Caco-2 (cell line): ENCODE results near the gene INPP4A. TPM values are rescaled to one million over a fixed set of nuclear protein-coding genes. Genes with fewer than 3 reads are reported as not detected.

Experiments used
- BruUV-seq: library from RNA; stranded (reverse); fragments of 400-500 nt; replicated peaks from 2 replicates; lab custom pipeline; 2021; lab: Mats Ljungman, UMichigan
- CTCF ChIA-PET: fragments of 300-600 bp; sonication (Branson Sonifier 250); formaldehyde crosslinking; loops from one replicate; lab custom pipeline; 2022; ENCODE audit warnings: antibody characterized with exemption; lab: Charles Lee
- POLR2A ChIA-PET: fragments of 300-600 bp; sonication (Branson Sonifier 250); formaldehyde crosslinking; loops from one replicate; lab custom pipeline; 2022; ENCODE audit warnings: antibody characterized with exemption; lab: Charles Lee
- DNase-seq, 2 experiments: peaks; one replicate each; pipeline versions ENCODE4 v3.0.0 to v3.0.0-alpha.2; 2020 to 2022
- H3K27me3 ChIP-seq: replicated peaks from 2 replicates; pipeline ENCODE4 v1.6.0; 2011; ENCODE audit warnings: low read length; ENCODE audit not compliant: control insufficient read depth, insufficient read depth
- H3K36me3 ChIP-seq: 2 replicates; pipeline ENCODE4 v1.5.1; 2011; ENCODE audit warnings: low read length; ENCODE audit not compliant: control insufficient read depth, insufficient read depth
- H3K4me1 ChIP-seq: fragments of 250-450 bp; sonication (Bioruptor Pico); 2 replicates; pipeline ENCODE4 v1.5.1; 2020; ENCODE audit warnings: mild to moderate bottlenecking
- H3K4me3 ChIP-seq: 2 replicates; pipeline ENCODE4 v1.5.1; 2011; ENCODE audit warnings: low read depth, mild to moderate bottlenecking, control low read depth, low read length
- H3K9me3 ChIP-seq: fragments of 250-450 bp; sonication (Bioruptor Pico); 2 replicates; pipeline ENCODE4 v1.5.1; 2020; ENCODE audit warnings: mild to moderate bottlenecking, moderate library complexity
- H3K27ac Mint-ChIP-seq: one replicate; pipeline ENCODE4 v1.8.0; 2022; ENCODE audit warnings: mixed read lengths; ENCODE audit not compliant: unreplicated experiment
- H3K27me3 Mint-ChIP-seq: one replicate; pipeline ENCODE4 v1.8.0; 2022; ENCODE audit warnings: mixed read lengths; ENCODE audit not compliant: insufficient read depth, unreplicated experiment
- H3K36me3 Mint-ChIP-seq: one replicate; pipeline ENCODE4 v1.8.0; 2022; ENCODE audit warnings: mild to moderate bottlenecking, mixed read lengths; ENCODE audit not compliant: insufficient read depth, unreplicated experiment
- H3K4me1 Mint-ChIP-seq: one replicate; pipeline ENCODE4 v1.8.0; 2022; ENCODE audit warnings: low read depth, mixed read lengths; ENCODE audit not compliant: unreplicated experiment
- H3K4me3 Mint-ChIP-seq: one replicate; pipeline ENCODE4 v1.8.0; 2022; ENCODE audit warnings: mild to moderate bottlenecking, moderate library complexity, mixed read lengths; ENCODE audit not compliant: unreplicated experiment
- H3K9me3 Mint-ChIP-seq: one replicate; pipeline ENCODE4 v1.8.0; 2022; ENCODE audit warnings: mixed read lengths; ENCODE audit not compliant: unreplicated experiment
- CTCF ChIP-seq, 2 experiments: fragments of 200-600 bp in 1 of 2; IDR thresholded peaks; 1 replicate in 1 of 2; 2 replicates in 1 of 2; pipeline versions ENCODE4 v1.5.1 to v1.8.0; 2011 to 2022; ENCODE audit warnings: antibody characterized with exemption in 1 of 2, control low read depth in 1 of 2, inconsistent platforms in 1 of 2, low read depth in 1 of 2, low read length in 1 of 2, mild to moderate bottlenecking in 1 of 2, moderate library complexity in 1 of 2; ENCODE audit not compliant: insufficient read depth in 1 of 2, severe bottlenecking in 1 of 2, unreplicated experiment in 1 of 2
- intact Hi-C: fragments of 100-400 bp; cut with micrococcal nuclease; formaldehyde crosslinking; loops from one replicate; pipeline ENCODE4 v1.10.0; 2022; ENCODE audit not compliant: unreplicated experiment
- total RNA-seq: library from RNA; stranded (reverse); gene quantifications from 2 replicates; pipeline ENCODE4 v1.2.3, GENCODE V29; 2022

The INPP4A gene
- total RNA-seq, 1 experiment from 2014 or later: 26.3 TPM

GRCh38 chr2:98555696-98556095 lies 111.0 kb downstream of the INPP4A start:
- TF ChIP-seq CTCF (IDR thresholded peaks at IDR 0.05; ENCODE audit: insufficient read depth in 1 of 2, low read depth in 1 of 2, low read length in 1 of 2, severe bottlenecking in 1 of 2, unreplicated experiment in 1 of 2): no peak
- Histone ChIP-seq H3K9me3 (no peaks in the 10 kb centered on the region), H3K36me3 (peaks cover 2% of the 10 kb centered on the region; the same call in 1 of the 2 replicates), H3K4me1 (no peaks in the 10 kb centered on the region), H3K4me3 (no peak overlapping the region), H3K27me3 (no peaks in the 10 kb centered on the region)
- H3K27ac Mint-ChIP-seq: no peak overlapping the region
- POLR2A ChIA-PET: no interaction called here
- peaks cover 5% of the 10 kb centered on the region for H3K36me3 Mint-ChIP-seq
- CTCF ChIA-PET: no interaction called here
- H3K4me3 Mint-ChIP-seq: no peak overlapping the region
- no TSS peak for BruUV-seq
- intact Hi-C loops: loop anchor here (10.0 kb wide), 1 partner anchor 141 kb away; no protein-coding TSS in a partner anchor
- DNase-seq: peak in 1 of 2 experiments; percentile 22
- H3K9me3 Mint-ChIP-seq: no peaks in the 10 kb centered on the region
- H3K4me1 Mint-ChIP-seq: no peaks in the 10 kb centered on the region
- no peaks in the 10 kb centered on the region for H3K27me3 Mint-ChIP-seq

GRCh38 chr2:98556344-98557033 lies 111.8 kb downstream of the INPP4A start:
- Histone ChIP-seq H3K9me3 (no peaks in the 10 kb centered on the region), H3K27me3 (no peaks in the 10 kb centered on the region), H3K4me1 (no peaks in the 10 kb centered on the region), H3K36me3 (peaks cover 2% of the 10 kb centered on the region; the same call in 1 of the 2 replicates), H3K4me3 (no peak overlapping the region)
- TF ChIP-seq CTCF (IDR thresholded peaks at IDR 0.05; ENCODE audit: insufficient read depth in 1 of 2, low read depth in 1 of 2, low read length in 1 of 2, severe bottlenecking in 1 of 2, unreplicated experiment in 1 of 2): no peak
- no peak overlapping the region for H3K27ac Mint-ChIP-seq
- BruUV-seq: no TSS peak
- no peak overlapping the region for H3K4me3 Mint-ChIP-seq
- CTCF ChIA-PET: no interaction called here
- H3K9me3 Mint-ChIP-seq: no peaks in the 10 kb centered on the region
- POLR2A ChIA-PET: no interaction called here
- H3K36me3 Mint-ChIP-seq: peaks cover 5% of the 10 kb centered on the region
- no peaks in the 10 kb centered on the region for H3K4me1 Mint-ChIP-seq
- H3K27me3 Mint-ChIP-seq: no peaks in the 10 kb centered on the region
- DNase-seq: peak in 1 of 2 experiments; percentile 11
- intact Hi-C loops: loop anchor here (10.0 kb wide), 1 partner anchor 142 kb away; no protein-coding TSS in a partner anchor

GRCh38 chr2:98558852-98559530 lies 114.3 kb downstream of the INPP4A start:
- peaks cover 5% of the 10 kb centered on the region for H3K36me3 Mint-ChIP-seq
- no peaks in the 10 kb centered on the region for H3K36me3 ChIP-seq
- TF ChIP-seq CTCF (IDR thresholded peaks at IDR 0.05; ENCODE audit: insufficient read depth in 1 of 2, low read depth in 1 of 2, low read length in 1 of 2, severe bottlenecking in 1 of 2, unreplicated experiment in 1 of 2): no peak
- no peaks in the 10 kb centered on the region for H3K9me3 ChIP-seq
- no peak for DNase-seq
- intact Hi-C loops: loop anchor here (10.0 kb wide), 1 partner anchor 144 kb away; no protein-coding TSS in a partner anchor
- H3K4me1 Mint-ChIP-seq: no peaks in the 10 kb centered on the region
- H3K27ac Mint-ChIP-seq: no peak overlapping the region
- H3K4me3 ChIP-seq: no peak overlapping the region
- POLR2A ChIA-PET: no interaction called here
- H3K27me3 Mint-ChIP-seq: no peaks in the 10 kb centered on the region
- no peaks in the 10 kb centered on the region for H3K4me1 ChIP-seq
- no peaks in the 10 kb centered on the region for H3K9me3 Mint-ChIP-seq
- CTCF ChIA-PET: no interaction called here
- H3K27me3 ChIP-seq: no peaks in the 10 kb centered on the region
- BruUV-seq: no TSS peak
- no peak overlapping the region for H3K4me3 Mint-ChIP-seq
